BLaER1 (cell line): Measurements from ENCODE around the gene CKS1B.

Experiments used
- H3K27ac ChIP-seq: shearing (Covaris generic); formaldehyde crosslinking; 2 replicates; pipeline ENCODE4 v1.8.1; 2022
- H3K27me3 ChIP-seq: shearing (Covaris generic); formaldehyde crosslinking; 2 replicates; pipeline ENCODE4 v1.8.1; 2022
- H3K36me3 ChIP-seq: shearing (Covaris generic); formaldehyde crosslinking; 2 replicates; pipeline ENCODE4 v1.8.1; 2022
- H3K4me1 ChIP-seq: shearing (Covaris generic); formaldehyde crosslinking; 2 replicates; pipeline ENCODE4 v1.8.1; 2022
- H3K4me2 ChIP-seq: shearing (Covaris generic); formaldehyde crosslinking; 2 replicates; pipeline ENCODE4 v1.8.1; 2022
- H3K4me3 ChIP-seq: shearing (Covaris generic); formaldehyde crosslinking; 2 replicates; pipeline ENCODE4 v1.8.1; 2022
- H3K9ac ChIP-seq: shearing (Covaris generic); formaldehyde crosslinking; 2 replicates; pipeline ENCODE4 v1.8.1; 2022
- H3K9me3 ChIP-seq: shearing (Covaris generic); formaldehyde crosslinking; 2 replicates; pipeline ENCODE4 v1.8.1; 2022
- H4K20me1 ChIP-seq: shearing (Covaris generic); formaldehyde crosslinking; 2 replicates; pipeline ENCODE4 v1.8.1; 2022
- Cebpa-rat ChIP-seq: shearing (Covaris generic); IDR thresholded peaks from 2 replicates; pipeline ENCODE4 v1.8.1; 2022

CKS1B gene

GRCh38 chr1:154974102-154974807 lies at the start of gene CKS1B:
Gene CKS1B, plus strand, starts transcription at chr1:154974681. Its CDS starts 65 bp downstream, at chr1:154974746.
- TF ChIP-seq Cebpa-rat, result no peak
- peak within 1 kb of the TSS; percentile 91 for H3K9ac ChIP-seq
- peak within 1 kb of the TSS; percentile 94 for H3K27ac ChIP-seq
- H4K20me1 ChIP-seq, result peaks cover 57% of the 10 kb centered on the region
- peaks cover 25% of the 10 kb centered on the region for H3K36me3 ChIP-seq
- peak within 1 kb of the TSS; percentile 98 for H3K4me2 ChIP-seq
- peaks cover 68% of the 10 kb centered on the region for H3K4me1 ChIP-seq
- H3K9me3 ChIP-seq, result no peaks in the 10 kb centered on the region
- H3K27me3 ChIP-seq, result no peaks in the 10 kb centered on the region
- peak within 1 kb of the TSS; percentile 78 for H3K4me3 ChIP-seq

- Histone ChIP-seq H3K27ac (peak overlapping the region; percentile 31; the same call in 1 of the 2 replicates), H4K20me1 (no peaks in the 10 kb centered on the region), H3K27me3 (no peaks in the 10 kb centered on the region), H3K9ac (no peak overlapping the region), H3K9me3 (no peaks in the 10 kb centered on the region), H3K4me1 (peaks cover 11% of the 10 kb centered on the region), H3K4me2 (peak overlapping the region; percentile 18), H3K36me3 (peaks cover 91% of the 10 kb centered on the region), H3K4me3 (no peak overlapping the region)
- no peak for TF ChIP-seq Cebpa-rat
Measured at GRCh38 chr1:154925335-154926170, 48.9 kb upstream of the CKS1B start.

- TF ChIP-seq Cebpa-rat, result no peak
- Histone ChIP-seq H3K27ac (no peak overlapping the region), H3K9ac (no peak overlapping the region), H3K27me3 (no peaks in the 10 kb centered on the region), H3K9me3 (no peaks in the 10 kb centered on the region), H4K20me1 (no peaks in the 10 kb centered on the region), H3K4me2 (peak overlapping the region; percentile 18), H3K4me3 (no peak overlapping the region), H3K36me3 (peaks cover 93% of the 10 kb centered on the region), H3K4me1 (peaks cover 11% of the 10 kb centered on the region)
Measured at GRCh38 chr1:154926201-154926600, 48.3 kb upstream of the CKS1B start.

- Histone ChIP-seq H3K4me2 (no peak overlapping the region), H3K4me1 (peaks cover 20% of the 10 kb centered on the region), H3K4me3 (no peak overlapping the region), H4K20me1 (no peaks in the 10 kb centered on the region), H3K9ac (no peak overlapping the region), H3K27me3 (no peaks in the 10 kb centered on the region), H3K27ac (no peak overlapping the region), H3K9me3 (no peaks in the 10 kb centered on the region), H3K36me3 (peaks cover 53% of the 10 kb centered on the region)
- no peak for TF ChIP-seq Cebpa-rat
Measured at GRCh38 chr1:154931940-154932487, 42.5 kb upstream of the CKS1B start.

- Histone ChIP-seq H3K9me3 (no peaks in the 10 kb centered on the region), H3K36me3 (peaks cover 29% of the 10 kb centered on the region), H3K4me2 (no peak overlapping the region), H3K9ac (no peak overlapping the region), H3K27me3 (no peaks in the 10 kb centered on the region), H3K27ac (no peak overlapping the region), H4K20me1 (no peaks in the 10 kb centered on the region), H3K4me3 (no peak overlapping the region), H3K4me1 (peaks cover 39% of the 10 kb centered on the region)
- no peak for TF ChIP-seq Cebpa-rat
Measured at GRCh38 chr1:154934358-154934948, 40.0 kb upstream of the CKS1B start.

- Histone ChIP-seq H3K4me1 (peaks cover 54% of the 10 kb centered on the region), H3K36me3 (peaks cover 16% of the 10 kb centered on the region), H3K27ac (peak overlapping the region; percentile 98), H4K20me1 (no peaks in the 10 kb centered on the region), H3K27me3 (no peaks in the 10 kb centered on the region), H3K4me2 (peak overlapping the region; percentile 88), H3K9me3 (no peaks in the 10 kb centered on the region), H3K9ac (peak overlapping the region; percentile 94), H3K4me3 (peak overlapping the region; percentile 76)
- no peak for TF ChIP-seq Cebpa-rat
Measured at GRCh38 chr1:154935749-154936554, 38.5 kb upstream of the CKS1B start.

- H3K36me3 ChIP-seq, result peaks cover 10% of the 10 kb centered on the region
- H4K20me1 ChIP-seq, result no peaks in the 10 kb centered on the region
- peak within 1 kb of the TSS; percentile 98 for H3K27ac ChIP-seq
- no peak for TF ChIP-seq Cebpa-rat
- H3K9me3 ChIP-seq, result no peaks in the 10 kb centered on the region
- H3K4me1 ChIP-seq, result peaks cover 61% of the 10 kb centered on the region
- peak within 1 kb of the TSS; percentile 76 for H3K4me3 ChIP-seq
- H3K9ac ChIP-seq, result peak within 1 kb of the TSS; percentile 94
- H3K4me2 ChIP-seq, result peak within 1 kb of the TSS; percentile 88
- H3K27me3 ChIP-seq, result no peaks in the 10 kb centered on the region
Measured at GRCh38 chr1:154936555-154937084, 37.9 kb upstream of the CKS1B start, which contains the start of gene PMVK. Gene PMVK, minus strand, starts transcription at chr1:154936719. Its CDS starts 34 bp downstream, at chr1:154936685.

GRCh38 chr1:154937085-154937987 lies 37.1 kb upstream of the CKS1B start:
- H3K27ac ChIP-seq, result peak overlapping the region; percentile 98
- H3K4me3 ChIP-seq, result peak overlapping the region; percentile 76
- H3K4me1 ChIP-seq, result peaks cover 68% of the 10 kb centered on the region
- peak overlapping the region; percentile 94 for H3K9ac ChIP-seq
- H3K27me3 ChIP-seq, result no peaks in the 10 kb centered on the region
- no peak for TF ChIP-seq Cebpa-rat
- H3K9me3 ChIP-seq, result no peaks in the 10 kb centered on the region
- H3K4me2 ChIP-seq, result peak overlapping the region; percentile 88
- no peaks in the 10 kb centered on the region for H4K20me1 ChIP-seq
- peaks cover 3% of the 10 kb centered on the region for H3K36me3 ChIP-seq
